ENCODE results near the gene PPP1R36. TPM values are rescaled to one million over a fixed set of nuclear protein-coding genes. Genes with fewer than 3 reads are reported as not detected.

The PPP1R36 gene
- total and polyA plus RNA-seq, 2 donors (not counting 1 experiment from before 2014, with no cell fraction given) = 0.87 to 1.3 TPM

DNA sequence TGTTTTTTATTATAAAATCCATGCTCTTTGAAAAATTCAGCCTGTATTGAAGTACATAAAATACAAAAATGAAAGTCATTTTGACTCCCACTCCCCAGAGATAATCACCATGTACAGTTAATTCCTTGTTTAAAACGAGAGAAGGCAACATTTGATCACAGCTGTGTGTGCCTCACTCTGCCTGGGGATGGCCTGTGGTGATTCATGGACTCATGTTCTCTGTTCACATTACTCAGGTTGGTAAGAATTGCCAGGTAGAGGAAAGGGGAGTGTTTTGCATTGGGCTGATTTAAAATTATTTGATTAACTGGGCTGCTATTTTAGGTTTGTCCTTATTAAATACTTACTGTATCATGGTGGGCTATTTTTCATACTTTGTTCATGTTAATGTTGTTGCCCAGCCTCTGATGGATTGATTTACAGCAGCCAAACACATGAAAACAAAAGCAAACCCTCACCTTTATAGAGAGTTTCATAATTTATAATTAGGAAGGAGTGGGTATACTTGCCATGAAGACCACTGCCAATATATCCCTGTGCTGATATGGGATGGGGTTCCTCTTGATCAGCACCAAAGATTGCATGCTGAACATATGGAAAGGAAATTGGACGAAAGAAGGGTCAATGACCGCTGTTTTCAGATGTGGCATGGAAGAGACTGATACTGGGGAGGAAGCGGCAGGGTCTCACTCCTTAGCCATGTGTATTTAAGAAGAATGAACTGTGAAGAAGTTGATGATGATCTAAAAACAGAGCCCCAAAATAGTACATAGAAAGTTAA, 42.2 kb upstream of the PPP1R36 start:
- DNase-seq (ENCODE audit: low read depth in 2 of 2) = peak; percentile 39 to 44
- H3K4me3 ChIP-seq (replicated peaks in 1 of 4; ENCODE audit: control extremely low read depth in 1 of 4, insufficient read depth in 1 of 4, low read depth in 3 of 4, low read length in 4 of 4) = peak overlapping the region in 3 of 4 experiments; percentile 0 to 86 (median 23)
- H3K27ac ChIP-seq (ENCODE audit: insufficient read depth, low read length) = no peak overlapping the region
- H3K9ac ChIP-seq (ENCODE audit: insufficient read depth, low read length) = no peak overlapping the region
- peaks cover 14% of the 10 kb centered on the region for H4K20me1 ChIP-seq (ENCODE audit: control insufficient read depth, extremely low read depth, insufficient read depth, low read length)
- peaks cover 7% of the 10 kb centered on the region for H3K4me1 ChIP-seq (ENCODE audit: control insufficient read depth, extremely low read depth, insufficient read depth, low read length)
- peak overlapping the region; percentile 75 for H3K4me2 ChIP-seq (ENCODE audit: extremely low read depth, insufficient read depth, low read length)
- H2AFZ ChIP-seq (ENCODE audit: low read length) = no peak overlapping the region
- H3K27me3 ChIP-seq (ENCODE audit: control insufficient read depth, insufficient read depth, low read length) = no peaks in the 10 kb centered on the region
- peaks cover 78% of the 10 kb centered on the region for H3K79me2 ChIP-seq (ENCODE audit: control insufficient read depth, insufficient read depth, low read length)
- no peak for TF ChIP-seq EZH2 (IDR thresholded peaks at IDR 0.05; ENCODE audit: low read length, missing control alignments)
- TF ChIP-seq, protein P1, sequence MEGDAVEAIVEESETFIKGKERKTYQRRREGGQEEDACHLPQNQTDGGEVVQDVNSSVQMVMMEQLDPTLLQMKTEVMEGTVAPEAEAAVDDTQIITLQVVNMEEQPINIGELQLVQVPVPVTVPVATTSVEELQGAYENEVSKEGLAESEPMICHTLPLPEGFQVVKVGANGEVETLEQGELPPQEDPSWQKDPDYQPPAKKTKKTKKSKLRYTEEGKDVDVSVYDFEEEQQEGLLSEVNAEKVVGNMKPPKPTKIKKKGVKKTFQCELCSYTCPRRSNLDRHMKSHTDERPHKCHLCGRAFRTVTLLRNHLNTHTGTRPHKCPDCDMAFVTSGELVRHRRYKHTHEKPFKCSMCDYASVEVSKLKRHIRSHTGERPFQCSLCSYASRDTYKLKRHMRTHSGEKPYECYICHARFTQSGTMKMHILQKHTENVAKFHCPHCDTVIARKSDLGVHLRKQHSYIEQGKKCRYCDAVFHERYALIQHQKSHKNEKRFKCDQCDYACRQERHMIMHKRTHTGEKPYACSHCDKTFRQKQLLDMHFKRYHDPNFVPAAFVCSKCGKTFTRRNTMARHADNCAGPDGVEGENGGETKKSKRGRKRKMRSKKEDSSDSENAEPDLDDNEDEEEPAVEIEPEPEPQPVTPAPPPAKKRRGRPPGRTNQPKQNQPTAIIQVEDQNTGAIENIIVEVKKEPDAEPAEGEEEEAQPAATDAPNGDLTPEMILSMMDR (conservative IDR thresholded peaks at IDR 0.05 in 1 of 2, IDR thresholded peaks at IDR 0.05 in 1 of 2; ENCODE audit: low read depth in 1 of 2, low read length in 2 of 2) = no peak
- no peaks in the 10 kb centered on the region for H3K9me3 ChIP-seq (ENCODE audit: control insufficient read depth, insufficient read depth, low read depth, low read length)
- no peaks in the 10 kb centered on the region for H3K36me3 ChIP-seq (ENCODE audit: control insufficient read depth, insufficient read depth, low read length)

DNA sequence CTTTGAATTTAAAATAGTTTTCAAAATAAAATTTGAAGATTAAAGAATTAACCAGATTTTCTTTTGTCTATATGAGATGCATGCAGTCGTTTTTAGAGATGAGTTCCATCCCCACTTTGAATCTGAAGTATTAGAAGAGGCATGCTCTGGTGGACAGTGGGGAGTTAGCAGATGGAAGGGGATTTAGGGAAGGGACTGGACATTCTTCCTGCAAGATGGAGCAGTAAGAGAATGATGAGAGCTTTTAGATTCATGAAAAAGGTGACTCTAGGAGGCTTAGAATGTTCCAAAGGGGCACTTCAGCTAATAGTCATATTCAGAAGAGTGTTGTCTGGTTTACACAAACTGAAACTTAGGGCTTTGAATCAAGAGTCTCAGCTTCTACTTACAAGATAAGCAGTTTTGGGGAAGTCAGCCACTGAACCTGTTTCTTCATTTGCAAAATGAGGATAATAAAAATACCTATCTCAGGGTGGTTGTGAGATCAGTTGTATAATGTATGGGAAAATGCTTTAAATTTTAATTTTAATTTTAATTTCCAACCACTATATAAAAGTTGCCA, 41.5 kb upstream of the PPP1R36 start:
- H3K9ac ChIP-seq (ENCODE audit: insufficient read depth, low read length) = no peak overlapping the region
- H3K79me2 ChIP-seq (ENCODE audit: control insufficient read depth, insufficient read depth, low read length) = peaks cover 81% of the 10 kb centered on the region
- no peaks in the 10 kb centered on the region for H3K36me3 ChIP-seq (ENCODE audit: control insufficient read depth, insufficient read depth, low read length)
- H3K9me3 ChIP-seq (ENCODE audit: control insufficient read depth, insufficient read depth, low read depth, low read length) = no peaks in the 10 kb centered on the region
- no peak overlapping the region for H2AFZ ChIP-seq (ENCODE audit: low read length)
- peak overlapping the region in 1 of 4 experiments; percentile 25 for H3K4me3 ChIP-seq (replicated peaks in 1 of 4; ENCODE audit: control extremely low read depth in 1 of 4, insufficient read depth in 1 of 4, low read depth in 3 of 4, low read length in 4 of 4)
- H4K20me1 ChIP-seq (ENCODE audit: control insufficient read depth, extremely low read depth, insufficient read depth, low read length) = peaks cover 14% of the 10 kb centered on the region
- H3K4me1 ChIP-seq (ENCODE audit: control insufficient read depth, extremely low read depth, insufficient read depth, low read length) = peaks cover 7% of the 10 kb centered on the region
- H3K27ac ChIP-seq (ENCODE audit: insufficient read depth, low read length) = no peak overlapping the region
- H3K27me3 ChIP-seq (ENCODE audit: control insufficient read depth, insufficient read depth, low read length) = no peaks in the 10 kb centered on the region
- H3K4me2 ChIP-seq (ENCODE audit: extremely low read depth, insufficient read depth, low read length) = peak overlapping the region; percentile 75
- no peak for DNase-seq (ENCODE audit: low read depth in 2 of 2)
- TF ChIP-seq, protein P1 (conservative IDR thresholded peaks at IDR 0.05 in 1 of 2, IDR thresholded peaks at IDR 0.05 in 1 of 2; ENCODE audit: low read depth in 1 of 2, low read length in 2 of 2) = no peak
- TF ChIP-seq EZH2 (IDR thresholded peaks at IDR 0.05; ENCODE audit: low read length, missing control alignments) = no peak

DNA sequence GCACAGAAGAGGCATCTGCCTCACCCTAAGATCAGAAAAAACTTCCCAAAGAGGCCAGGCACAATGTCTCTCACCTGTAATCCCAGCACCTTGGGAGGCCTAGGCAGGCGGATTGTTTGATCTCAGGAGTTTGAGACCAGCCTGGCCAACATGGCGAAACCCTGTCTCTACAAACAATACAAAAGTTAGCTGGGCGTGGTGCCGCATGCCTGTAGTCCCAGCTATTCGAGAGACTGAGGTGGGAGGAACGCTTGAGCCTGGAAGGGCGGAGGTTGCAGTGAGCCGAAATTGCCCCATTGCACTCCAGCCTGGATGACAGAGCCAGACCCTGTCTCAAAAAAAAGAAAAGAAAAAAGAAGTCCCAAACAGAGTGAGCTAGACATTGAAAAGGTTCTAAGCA, 40.7 kb upstream of the PPP1R36 start:
- H2AFZ ChIP-seq (ENCODE audit: low read length) = no peak overlapping the region
- no peaks in the 10 kb centered on the region for H3K27me3 ChIP-seq (ENCODE audit: control insufficient read depth, insufficient read depth, low read length)
- no peak for TF ChIP-seq EZH2 (IDR thresholded peaks at IDR 0.05; ENCODE audit: low read length, missing control alignments)
- TF ChIP-seq, protein P1 (conservative IDR thresholded peaks at IDR 0.05 in 1 of 2, IDR thresholded peaks at IDR 0.05 in 1 of 2; ENCODE audit: low read depth in 1 of 2, low read length in 2 of 2) = no peak
- H3K79me2 ChIP-seq (ENCODE audit: control insufficient read depth, insufficient read depth, low read length) = peaks cover 87% of the 10 kb centered on the region
- no peak overlapping the region for H3K9ac ChIP-seq (ENCODE audit: insufficient read depth, low read length)
- peaks cover 14% of the 10 kb centered on the region for H4K20me1 ChIP-seq (ENCODE audit: control insufficient read depth, extremely low read depth, insufficient read depth, low read length)
- no peak overlapping the region for H3K27ac ChIP-seq (ENCODE audit: insufficient read depth, low read length)
- no peaks in the 10 kb centered on the region for H3K9me3 ChIP-seq (ENCODE audit: control insufficient read depth, insufficient read depth, low read depth, low read length)
- peaks cover 7% of the 10 kb centered on the region for H3K4me1 ChIP-seq (ENCODE audit: control insufficient read depth, extremely low read depth, insufficient read depth, low read length)
- no peak for DNase-seq (ENCODE audit: low read depth in 2 of 2)
- no peaks in the 10 kb centered on the region for H3K36me3 ChIP-seq (ENCODE audit: control insufficient read depth, insufficient read depth, low read length)
- H3K4me2 ChIP-seq (ENCODE audit: extremely low read depth, insufficient read depth, low read length) = no peak overlapping the region
- no peak overlapping the region for H3K4me3 ChIP-seq (replicated peaks in 1 of 4; ENCODE audit: control extremely low read depth in 1 of 4, insufficient read depth in 1 of 4, low read depth in 3 of 4, low read length in 4 of 4)

Data from fibroblast of lung (primary cell).